HAP-1 (cell line): ENCODE measurements around the gene SPTLC1.
"Not testable (repeated sequence)": the region's sequence is repeated elsewhere in the genome, so short reads cannot be mapped to it uniquely, and the experiment has no call there.

ENCODE experiments used
- DNase-seq, 2 experiments: peaks; one replicate each; pipeline ENCODE4 v3.0.0-alpha.2; 2016 to 2020; ENCODE audit warnings: low spot score in 2 of 2
- H3K27me3 ChIP-seq: fragments of 250-450 bp; sonication (Bioruptor Pico); 2 replicates; pipeline ENCODE4 v1.5.1; 2020; ENCODE audit warnings: low read depth, mild to moderate bottlenecking, moderate library complexity
- H3K36me3 ChIP-seq: fragments of 250-450 bp; sonication (Bioruptor Pico); replicated peaks from 2 replicates; pipeline ENCODE4 v1.5.1; 2020; ENCODE audit warnings: mild to moderate bottlenecking
- H3K4me1 ChIP-seq: fragments of 250-450 bp; sonication (Bioruptor Pico); 2 replicates; pipeline ENCODE4 v1.5.1; 2020; ENCODE audit warnings: mild to moderate bottlenecking
- H3K4me3 ChIP-seq: fragments of 250-450 bp; sonication (Bioruptor Pico); 2 replicates; pipeline ENCODE4 v1.5.1; 2020; ENCODE audit warnings: mild to moderate bottlenecking, moderate library complexity
- H3K9me3 ChIP-seq: fragments of 250-450 bp; sonication (Bioruptor Pico); 2 replicates; pipeline ENCODE4 v1.5.1; 2020; ENCODE audit warnings: mild to moderate bottlenecking, moderate library complexity
- in situ Hi-C: fragments of 300-500 bp; cut with MboI; formaldehyde crosslinking; loops from 3 replicates; pipeline ENCODE4 v1.14.3; 2020; ENCODE audit warnings: low sequenced_read_pairs, inconsistent platforms, mixed read lengths

The SPTLC1 gene

DNA sequence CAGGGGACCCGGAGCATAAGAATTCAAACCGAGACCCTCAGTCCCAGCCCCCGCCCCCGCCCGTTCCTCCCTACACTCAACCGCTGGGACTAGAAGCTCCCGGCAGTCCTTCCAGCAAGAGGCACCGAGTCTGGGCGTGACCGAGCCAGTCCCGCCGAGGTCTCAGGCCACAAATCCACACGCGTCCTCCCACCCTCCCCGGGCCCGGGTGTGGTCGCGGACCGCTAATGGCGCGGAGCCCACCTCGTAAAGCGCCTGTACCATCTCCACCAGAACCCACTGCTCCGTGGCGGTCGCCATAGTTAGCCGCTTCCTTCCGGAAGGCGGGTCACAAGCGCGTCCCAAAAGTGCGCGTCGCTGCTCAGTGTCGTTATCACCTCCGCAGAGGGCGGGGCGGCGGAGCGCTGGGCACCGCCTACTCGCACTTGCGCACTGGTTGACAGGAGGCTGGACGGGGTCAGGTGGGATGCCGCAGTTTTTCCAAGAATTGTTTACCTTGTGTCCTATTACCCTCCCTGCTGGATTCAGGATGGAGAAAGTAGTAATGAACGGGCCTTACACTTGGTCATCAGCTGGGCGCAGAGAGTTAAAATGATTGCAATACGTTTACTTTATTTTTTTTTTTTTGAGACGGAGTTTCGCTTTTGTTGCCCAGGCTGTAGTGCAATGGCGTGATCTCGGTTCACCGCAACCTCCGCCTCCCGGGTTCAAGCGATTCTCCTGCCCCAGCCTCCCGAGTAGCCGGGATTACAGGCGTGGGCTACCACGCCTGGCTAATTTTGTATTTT is at the start of gene SPTLC1:
SPTLC1 (minus strand) TSS at position 343 of the 788 bp plus-strand sequence; CDS start at position 300, 43 bp downstream.
- in situ Hi-C loops, result no loop called here
- Histone ChIP-seq H3K9me3 (no peaks in the 10 kb centered on the region), H3K4me1 (peaks cover 7% of the 10 kb centered on the region), H3K27me3 (no peaks in the 10 kb centered on the region), H3K4me3 (peak within 1 kb of the TSS; percentile 96), H3K36me3 (peaks cover 16% of the 10 kb centered on the region)
- peak; percentile 87 to 95 for DNase-seq

DNA sequence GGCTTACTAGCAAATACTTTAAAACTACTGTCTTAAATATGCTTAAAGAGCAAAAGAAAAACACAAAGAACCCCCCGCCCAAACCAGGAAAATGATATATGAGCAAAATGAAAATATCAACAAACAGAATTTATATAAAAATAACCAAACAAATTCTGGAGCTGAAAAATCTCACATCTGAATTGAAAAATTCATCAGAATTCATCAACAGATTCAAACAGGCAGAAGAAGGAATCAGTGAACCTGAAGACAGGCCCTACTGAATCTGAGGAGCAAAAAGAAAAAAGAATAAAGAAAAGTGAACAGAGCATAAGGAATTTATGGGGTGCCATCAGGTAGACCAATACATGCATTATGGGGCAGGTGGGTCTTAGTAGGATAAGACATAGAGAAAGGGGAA is 49.8 kb upstream of the SPTLC1 start:
- in situ Hi-C loops, result no loop called here
- Histone ChIP-seq H3K4me3 (no peak overlapping the region), H3K27me3 (no peaks in the 10 kb centered on the region), H3K36me3 (no peaks in the 10 kb centered on the region), H3K9me3 (no peaks in the 10 kb centered on the region), H3K4me1 (no peaks in the 10 kb centered on the region)
- no peak for DNase-seq

GRCh38 chr9:92164490-92164889 is 49.3 kb upstream of the SPTLC1 start:
- in situ Hi-C loops, result no loop called here
- H3K27me3 ChIP-seq, result no peaks in the 10 kb centered on the region
- H3K9me3 ChIP-seq, result no peaks in the 10 kb centered on the region
- H3K4me3 ChIP-seq, result no peak overlapping the region
- H3K4me1 ChIP-seq, result no peaks in the 10 kb centered on the region
- H3K36me3 ChIP-seq, result no peaks in the 10 kb centered on the region
- DNase-seq, result no peak

GRCh38 chr9:92163276-92163675 is 48.1 kb upstream of the SPTLC1 start:
- Histone ChIP-seq H3K4me3 (no peak overlapping the region), H3K9me3 (no peaks in the 10 kb centered on the region), H3K4me1 (no peaks in the 10 kb centered on the region), H3K27me3 (no peaks in the 10 kb centered on the region), H3K36me3 (no peaks in the 10 kb centered on the region)
- in situ Hi-C loops, result no loop called here
- no peak for DNase-seq

DNA sequence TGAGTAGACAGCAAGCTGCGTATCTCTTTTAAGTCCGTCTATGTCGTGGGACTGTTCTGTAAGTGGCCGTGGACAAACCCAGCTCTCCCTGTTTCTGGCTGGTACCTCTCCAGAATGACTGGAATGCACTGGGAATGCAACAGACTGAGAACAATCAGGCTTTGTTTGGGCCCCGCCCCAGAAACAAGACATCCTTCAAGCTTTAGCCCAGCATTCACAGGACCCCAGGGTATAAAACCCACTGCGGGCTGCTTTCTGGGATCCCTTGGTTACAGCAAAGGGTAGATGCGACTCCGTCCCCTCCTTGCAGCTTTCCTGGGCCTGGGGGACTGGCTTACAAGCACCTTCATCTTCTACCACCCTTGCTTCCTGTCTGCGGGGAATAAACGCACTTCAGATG is 45.6 kb upstream of the SPTLC1 start:
- no peaks in the 10 kb centered on the region for H3K4me1 ChIP-seq
- H3K27me3 ChIP-seq, result no peaks in the 10 kb centered on the region
- in situ Hi-C loops, result no loop called here
- no peaks in the 10 kb centered on the region for H3K36me3 ChIP-seq
- H3K4me3 ChIP-seq, result no peak overlapping the region
- DNase-seq, result no peak
- no peaks in the 10 kb centered on the region for H3K9me3 ChIP-seq

DNA sequence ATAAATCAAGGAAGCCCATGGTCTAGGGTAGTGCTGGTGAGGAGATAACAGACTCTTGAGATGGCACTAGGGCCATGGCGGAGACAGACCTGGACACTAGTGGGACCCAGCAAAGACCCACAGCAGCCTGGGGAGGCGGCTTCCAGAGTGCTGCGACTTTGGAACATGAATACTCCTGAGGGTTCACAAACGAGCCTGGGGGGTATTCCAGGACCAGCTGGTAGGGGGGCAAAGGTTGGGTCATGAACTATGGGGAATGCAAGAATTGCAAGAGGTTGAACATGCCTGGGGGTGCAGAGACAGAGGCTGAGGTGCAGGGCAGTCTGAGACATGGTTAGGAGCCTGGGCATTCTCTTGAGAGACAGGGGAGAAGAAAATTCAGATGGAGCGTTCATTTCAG is 43.8 kb upstream of the SPTLC1 start:
- Histone ChIP-seq H3K4me3 (no peak overlapping the region), H3K4me1 (no peaks in the 10 kb centered on the region), H3K9me3 (no peaks in the 10 kb centered on the region), H3K36me3 (no peaks in the 10 kb centered on the region), H3K27me3 (no peaks in the 10 kb centered on the region)
- no peak for DNase-seq
- in situ Hi-C loops, result no loop called here

- Histone ChIP-seq H3K4me3 (no peak overlapping the region), H3K27me3 (no peaks in the 10 kb centered on the region), H3K9me3 (no peaks in the 10 kb centered on the region), H3K36me3 (no peaks in the 10 kb centered on the region), H3K4me1 (no peaks in the 10 kb centered on the region)
- no peak for DNase-seq
- in situ Hi-C loops, result no loop called here
These were observed 42.9 kb upstream of the SPTLC1 start for GRCh38 chr9:92158097-92158601.

DNA sequence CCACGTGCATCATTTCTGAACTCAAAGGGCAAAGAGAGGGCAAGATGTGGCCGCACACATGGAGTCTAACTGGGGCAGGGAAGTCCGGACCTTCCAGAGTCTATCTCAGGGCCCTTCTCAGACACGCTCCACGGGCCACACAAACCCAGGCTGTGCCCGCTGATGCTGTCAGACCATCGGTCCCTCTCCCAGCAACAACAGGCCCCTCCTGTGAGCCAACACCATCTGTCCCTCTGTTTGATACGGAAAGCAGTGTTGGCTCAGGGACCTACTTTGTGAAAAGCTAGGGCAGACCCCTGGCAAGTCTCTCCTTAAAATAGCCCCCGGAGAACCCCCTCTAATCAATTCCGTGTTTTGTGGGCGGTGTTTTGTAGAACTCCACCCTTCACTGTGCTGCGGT is 40.5 kb upstream of the SPTLC1 start:
- H3K27me3 ChIP-seq, H3K36me3 ChIP-seq, H3K4me3 ChIP-seq, H3K4me1 ChIP-seq, DNase-seq, H3K9me3 ChIP-seq, in situ Hi-C loops: not testable (repeated sequence)

DNA sequence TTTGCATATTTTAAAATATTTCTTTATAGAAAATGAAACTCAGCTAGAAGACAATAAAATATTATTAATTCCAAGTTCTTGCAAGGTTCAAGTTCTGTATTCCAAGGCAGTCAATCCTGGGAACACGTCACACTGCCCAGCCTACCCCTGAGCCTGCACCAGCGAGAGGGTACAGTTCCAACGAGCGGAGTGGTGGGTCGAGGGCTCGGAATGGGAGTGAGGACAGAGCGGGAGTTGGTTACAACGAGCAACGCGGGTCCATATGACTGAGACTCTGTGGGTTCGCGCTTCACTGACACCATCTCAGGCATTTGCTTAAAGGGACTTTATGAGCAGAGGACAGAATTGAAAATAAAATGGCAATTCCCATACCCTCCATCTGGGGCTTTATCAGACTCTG is 40.0 kb upstream of the SPTLC1 start:
- no peaks in the 10 kb centered on the region for H3K36me3 ChIP-seq
- no peak overlapping the region for H3K4me3 ChIP-seq
- H3K27me3 ChIP-seq, result no peaks in the 10 kb centered on the region
- H3K9me3 ChIP-seq, result no peaks in the 10 kb centered on the region
- no peak for DNase-seq
- in situ Hi-C loops, result no loop called here
- H3K4me1 ChIP-seq, result no peaks in the 10 kb centered on the region

GRCh38 chr9:92153466-92154415 is 38.5 kb upstream of the SPTLC1 start:
- H3K4me1 ChIP-seq, in situ Hi-C loops, H3K9me3 ChIP-seq, H3K36me3 ChIP-seq, DNase-seq, H3K27me3 ChIP-seq, H3K4me3 ChIP-seq: not testable (repeated sequence)

DNA sequence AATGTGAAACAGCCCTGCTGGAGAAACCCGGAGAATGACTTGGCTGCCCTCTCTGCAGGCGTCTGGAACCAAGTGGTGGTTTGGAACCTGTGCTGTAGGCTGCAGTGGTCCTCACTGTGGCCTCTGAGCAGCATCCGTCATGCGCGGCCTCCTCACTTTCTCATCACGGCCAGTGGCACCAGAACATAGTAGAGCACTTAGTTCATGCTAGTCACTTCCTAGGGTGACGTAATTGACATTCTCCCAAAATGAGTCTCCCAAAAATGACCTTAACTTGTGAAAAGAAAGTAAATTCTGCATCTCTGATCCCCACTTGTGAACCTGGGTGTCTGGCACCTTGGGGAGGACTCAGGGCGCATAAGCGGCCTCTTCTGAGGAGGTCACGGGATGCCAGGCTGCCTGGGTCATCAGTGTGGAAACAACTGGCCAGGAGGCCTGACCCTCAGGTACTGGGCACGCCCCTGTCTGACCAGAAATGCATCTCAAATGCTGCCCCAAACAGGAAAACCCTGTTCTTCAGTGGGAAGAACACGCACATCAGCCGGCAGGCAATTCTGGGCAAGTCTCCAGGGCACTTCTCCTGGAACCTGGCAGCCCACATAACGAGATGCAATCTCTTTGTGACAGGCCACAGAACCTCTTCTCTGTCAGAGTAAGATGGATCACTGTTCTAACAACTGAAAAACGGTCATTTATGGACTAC is 36.6 kb upstream of the SPTLC1 start:
- no peak for DNase-seq
- H3K36me3 ChIP-seq, result no peaks in the 10 kb centered on the region
- H3K4me3 ChIP-seq, result no peak overlapping the region
- H3K9me3 ChIP-seq, result no peaks in the 10 kb centered on the region
- in situ Hi-C loops, result no loop called here
- peaks cover 6% of the 10 kb centered on the region for H3K4me1 ChIP-seq
- H3K27me3 ChIP-seq, result no peaks in the 10 kb centered on the region

GRCh38 chr9:92150501-92151470 is 35.6 kb upstream of the SPTLC1 start:
- H3K9me3 ChIP-seq, H3K4me1 ChIP-seq, H3K27me3 ChIP-seq, H3K36me3 ChIP-seq, in situ Hi-C loops, H3K4me3 ChIP-seq: not testable (repeated sequence)
- DNase-seq, result peak in 1 of 2 experiments; percentile 9

- Histone ChIP-seq H3K27me3 (no peaks in the 10 kb centered on the region), H3K4me1 (peaks cover 10% of the 10 kb centered on the region), H3K9me3 (no peaks in the 10 kb centered on the region), H3K4me3 (no peak overlapping the region), H3K36me3 (no peaks in the 10 kb centered on the region)
- in situ Hi-C loops, result no loop called here
- no peak for DNase-seq
These were observed 32.6 kb upstream of the SPTLC1 start for GRCh38 chr9:92147852-92148180.
